ENCODE measurements around the gene ORAI2. TPM values are rescaled to one million over a fixed set of nuclear protein-coding genes. Genes with fewer than 3 reads are reported as not detected.

ORAI2 gene
- total and polyA plus RNA-seq, 10 of the 15 experiments (the other 5 are each of a cell fraction or from before 2014, with no cell fraction given), result 5.8 to 111 (median 46.9) TPM

- TF ChIP-seq, protein P1, sequence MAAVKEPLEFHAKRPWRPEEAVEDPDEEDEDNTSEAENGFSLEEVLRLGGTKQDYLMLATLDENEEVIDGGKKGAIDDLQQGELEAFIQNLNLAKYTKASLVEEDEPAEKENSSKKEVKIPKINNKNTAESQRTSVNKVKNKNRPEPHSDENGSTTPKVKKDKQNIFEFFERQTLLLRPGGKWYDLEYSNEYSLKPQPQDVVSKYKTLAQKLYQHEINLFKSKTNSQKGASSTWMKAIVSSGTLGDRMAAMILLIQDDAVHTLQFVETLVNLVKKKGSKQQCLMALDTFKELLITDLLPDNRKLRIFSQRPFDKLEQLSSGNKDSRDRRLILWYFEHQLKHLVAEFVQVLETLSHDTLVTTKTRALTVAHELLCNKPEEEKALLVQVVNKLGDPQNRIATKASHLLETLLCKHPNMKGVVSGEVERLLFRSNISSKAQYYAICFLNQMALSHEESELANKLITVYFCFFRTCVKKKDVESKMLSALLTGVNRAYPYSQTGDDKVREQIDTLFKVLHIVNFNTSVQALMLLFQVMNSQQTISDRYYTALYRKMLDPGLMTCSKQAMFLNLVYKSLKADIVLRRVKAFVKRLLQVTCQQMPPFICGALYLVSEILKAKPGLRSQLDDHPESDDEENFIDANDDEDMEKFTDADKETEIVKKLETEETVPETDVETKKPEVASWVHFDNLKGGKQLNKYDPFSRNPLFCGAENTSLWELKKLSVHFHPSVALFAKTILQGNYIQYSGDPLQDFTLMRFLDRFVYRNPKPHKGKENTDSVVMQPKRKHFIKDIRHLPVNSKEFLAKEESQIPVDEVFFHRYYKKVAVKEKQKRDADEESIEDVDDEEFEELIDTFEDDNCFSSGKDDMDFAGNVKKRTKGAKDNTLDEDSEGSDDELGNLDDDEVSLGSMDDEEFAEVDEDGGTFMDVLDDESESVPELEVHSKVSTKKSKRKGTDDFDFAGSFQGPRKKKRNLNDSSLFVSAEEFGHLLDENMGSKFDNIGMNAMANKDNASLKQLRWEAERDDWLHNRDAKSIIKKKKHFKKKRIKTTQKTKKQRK (IDR thresholded peaks at IDR 0.05; ENCODE audit: low read depth, low read length), result no peak
- TF ChIP-seq BCL11A (IDR thresholded peaks at IDR 0.05; ENCODE audit: low read depth, low read length) (no peak), RAD21 (IDR thresholded peaks at IDR 0.05; ENCODE audit: insufficient read depth, low read depth, low read length) (peak; percentile 91), CBX3 (IDR thresholded peaks at IDR 0.05; ENCODE audit: borderline replicate concordance, low read depth) (no peak), RELB (IDR thresholded peaks at IDR 0.05; ENCODE audit: low read depth) (no peak), TCF12 (IDR thresholded peaks at IDR 0.05; ENCODE audit: low read depth, low read length) (0 out of 2 replicates have a peak, but pooled peaks have one; percentile 7), HDAC2 (IDR thresholded peaks at IDR 0.05) (no peak), TCF7 (IDR thresholded peaks at IDR 0.05; ENCODE audit: borderline replicate concordance) (no peak), SPI1 (IDR thresholded peaks at IDR 0.05; ENCODE audit: borderline replicate concordance, insufficient read depth, low read depth, low read length) (no peak), RELA (IDR thresholded peaks at IDR 0.05; ENCODE audit: borderline replicate concordance, partially characterized antibody) (no peak), ETV6 (conservative IDR thresholded peaks at IDR 0.05 in 1 of 2, IDR thresholded peaks at IDR 0.05 in 1 of 2; ENCODE audit: borderline replicate concordance in 1 of 2, low read depth in 1 of 2) (no peak), USF1 (IDR thresholded peaks at IDR 0.05; ENCODE audit: borderline replicate concordance, extremely low read length, insufficient read depth, low read depth, low read length) (no peak), RUNX3 (IDR thresholded peaks at IDR 0.05; ENCODE audit: low read length) (peak; percentile 42; the same call in 1 of the 2 replicates), REST (IDR thresholded peaks at IDR 0.05; ENCODE audit: low read depth, low read length) (no peak), NR2F1 (conservative IDR thresholded peaks at IDR 0.05) (no peak), POLR2AphosphoS5 (IDR thresholded peaks at IDR 0.05; ENCODE audit: low read length) (no peak), RFX5 (IDR thresholded peaks at IDR 0.05; ENCODE audit: low read depth, low read length) (no peak), TAF1 (IDR thresholded peaks at IDR 0.05; ENCODE audit: borderline replicate concordance, low read depth, low read length) (no peak), ZNF384 (IDR thresholded peaks at IDR 0.05; ENCODE audit: borderline replicate concordance, low read depth, low read length) (no peak)
Observed at GRCh38 chr7:102390697-102391484, 42.5 kb upstream of the ORAI2 start (continued).

Measured in GM12878 (cell line).